KOPT-K1 (cell line): ENCODE data around the gene MFN2.
A peak's percentile ranks its signal among the peaks of the same experiment; 100 is the strongest.

Source experiments
- H3K27ac ChIP-seq: fragments of 200-600 bp; sonication (generic); 2 replicates; pipeline ENCODE4 v1.5.1; 2016; ENCODE audit warnings: antibody characterized with exemption, mild to moderate bottlenecking, low read depth, low read length; ENCODE audit not compliant: poor library complexity, severe bottlenecking
- H3K36me3 ChIP-seq: fragments of 200-600 bp; sonication (generic); 2 replicates; pipeline ENCODE4 v1.5.1; 2017; ENCODE audit warnings: antibody characterized with exemption, mild to moderate bottlenecking, low read length, moderate library complexity; ENCODE audit not compliant: insufficient read depth
- H3K9me3 ChIP-seq: fragments of 200-600 bp; sonication (generic); 2 replicates; pipeline ENCODE4 v1.5.1; 2017; ENCODE audit warnings: antibody characterized with exemption, low read length, mild to moderate bottlenecking; ENCODE audit not compliant: insufficient read depth, poor library complexity, severe bottlenecking

The MFN2 gene

GRCh38 chr1:11979028-11979850, 1.0 kb upstream of the MFN2 start:
- Histone ChIP-seq H3K27ac (peak overlapping the region; percentile 73), H3K36me3 (peaks cover 38% of the 10 kb centered on the region), H3K9me3 (no peaks in the 10 kb centered on the region)

- H3K27ac ChIP-seq, result peak overlapping the region; percentile 73
These were observed 380 bp downstream of the MFN2 start for GRCh38 chr1:11980676-11980972.

GRCh38 chr1:11981378-11982009, 1.2 kb downstream of the MFN2 start:
- Histone ChIP-seq H3K36me3 (peaks cover 49% of the 10 kb centered on the region), H3K9me3 (no peaks in the 10 kb centered on the region), H3K27ac (no peak overlapping the region)

More at GRCh38 chr1:11980676-11980972, 380 bp downstream of the MFN2 start:
- peaks cover 40% of the 10 kb centered on the region for H3K36me3 ChIP-seq
- no peaks in the 10 kb centered on the region for H3K9me3 ChIP-seq

GRCh38 chr1:11982010-11982392, 1.8 kb downstream of the MFN2 start:
- H3K36me3 ChIP-seq, result peaks cover 54% of the 10 kb centered on the region
- H3K27ac ChIP-seq, result no peak overlapping the region

GRCh38 chr1:11984121-11984520, 3.9 kb downstream of the MFN2 start:
- H3K9me3 ChIP-seq, result no peaks in the 10 kb centered on the region
- no peak overlapping the region for H3K27ac ChIP-seq
- H3K36me3 ChIP-seq, result peaks cover 70% of the 10 kb centered on the region

More at GRCh38 chr1:11982010-11982392, 1.8 kb downstream of the MFN2 start:
- no peaks in the 10 kb centered on the region for H3K9me3 ChIP-seq

- no peak overlapping the region for H3K27ac ChIP-seq
- H3K9me3 ChIP-seq, result no peaks in the 10 kb centered on the region
- peaks cover 75% of the 10 kb centered on the region for H3K36me3 ChIP-seq
These were observed 4.3 kb downstream of the MFN2 start for GRCh38 chr1:11984576-11984975.

- H3K9me3 ChIP-seq, result no peaks in the 10 kb centered on the region
- H3K27ac ChIP-seq, result no peak overlapping the region
- peaks cover 81% of the 10 kb centered on the region for H3K36me3 ChIP-seq
These were observed 4.9 kb downstream of the MFN2 start for GRCh38 chr1:11985171-11985570.

- no peak overlapping the region for H3K27ac ChIP-seq
- no peaks in the 10 kb centered on the region for H3K9me3 ChIP-seq
- peaks cover 88% of the 10 kb centered on the region for H3K36me3 ChIP-seq
These were observed 5.6 kb downstream of the MFN2 start for GRCh38 chr1:11985851-11986250.

GRCh38 chr1:11989669-11990068, 9.4 kb downstream of the MFN2 start:
- Histone ChIP-seq H3K36me3 (peaks cover 90% of the 10 kb centered on the region), H3K27ac (no peak overlapping the region), H3K9me3 (no peaks in the 10 kb centered on the region)

- H3K27ac ChIP-seq, result no peak overlapping the region
- H3K36me3 ChIP-seq, result peaks cover 90% of the 10 kb centered on the region
- no peaks in the 10 kb centered on the region for H3K9me3 ChIP-seq
These were observed 10.2 kb downstream of the MFN2 start for GRCh38 chr1:11990303-11991032.

- no peaks in the 10 kb centered on the region for H3K9me3 ChIP-seq
- no peak overlapping the region for H3K27ac ChIP-seq
- H3K36me3 ChIP-seq, result peaks cover 92% of the 10 kb centered on the region
These were observed 11.9 kb downstream of the MFN2 start for GRCh38 chr1:11991969-11992676.

- no peak overlapping the region for H3K27ac ChIP-seq
- H3K9me3 ChIP-seq, result no peaks in the 10 kb centered on the region
- H3K36me3 ChIP-seq, result peaks cover 94% of the 10 kb centered on the region
These were observed 17.0 kb downstream of the MFN2 start for GRCh38 chr1:11997081-11997850.

- no peaks in the 10 kb centered on the region for H3K9me3 ChIP-seq
- H3K27ac ChIP-seq, result no peak overlapping the region
- H3K36me3 ChIP-seq, result peaks cover 95% of the 10 kb centered on the region
These were observed 18.4 kb downstream of the MFN2 start for GRCh38 chr1:11998636-11999035.

GRCh38 chr1:11999236-11999635, 19.0 kb downstream of the MFN2 start:
- H3K36me3 ChIP-seq, result peaks cover 95% of the 10 kb centered on the region
- no peaks in the 10 kb centered on the region for H3K9me3 ChIP-seq
- H3K27ac ChIP-seq, result no peak overlapping the region
